CD4-positive, alpha-beta T cell treated with Interferon gamma for 1 hour (primary cell): ENCODE data around the gene IL10RA.

Experiments used
- DNase-seq: peaks from one replicate; pipeline ENCODE4 v3.0.0-alpha.2; 2020

IL10RA gene

GRCh38 chr11:118048472-118049370 lies 62.5 kb downstream of the IL10RA start:
- DNase-seq, result no peak

- no peak for DNase-seq
Measured at GRCh38 chr11:118049771-118050170, 63.6 kb downstream of the IL10RA start.

- no peak for DNase-seq
Measured at GRCh38 chr11:118050208-118050891, 64.2 kb downstream of the IL10RA start.
